Activated T-helper 9 cell treated with anti-CD3 and anti-CD28 coated beads, Interleukin-2, amount 50 U/mL, for 16 hours (primary cell): Measurements from ENCODE around the gene SCN7A.
"Not testable (repeated sequence)": the region's sequence is repeated elsewhere in the genome, so short reads cannot be mapped to it uniquely, and the experiment has no call there.

Experiments
- DNase-seq: peaks from one replicate; pipeline ENCODE4 v3.0.0-alpha.2; 2020; ENCODE audit warnings: low read depth

The SCN7A gene

GRCh38 chr2:166454006-166454595 lies 39.9 kb downstream of the SCN7A start:
- no peak for DNase-seq

- no peak for DNase-seq
These were observed 42.6 kb downstream of the SCN7A start for GRCh38 chr2:166451468-166451867.

DNA sequence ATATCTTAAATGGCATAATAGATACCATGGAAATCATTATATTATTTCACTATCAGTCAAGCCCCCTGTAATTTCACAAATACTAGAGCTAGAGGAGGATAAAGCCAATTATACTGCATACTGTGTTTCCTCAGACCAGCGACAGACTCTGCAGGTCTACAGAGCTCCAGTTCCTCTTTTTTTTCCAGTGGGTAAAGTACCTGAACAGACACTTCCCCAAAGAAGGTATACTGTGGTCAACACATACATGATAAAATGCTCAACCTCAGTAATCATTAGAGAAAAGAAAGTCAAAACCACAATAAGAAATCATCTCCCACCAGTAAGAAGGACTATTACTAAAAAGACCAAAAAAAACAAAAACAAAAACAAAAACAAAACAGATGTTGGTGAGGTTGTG lies 44.6 kb downstream of the SCN7A start:
- DNase-seq = no peak

- DNase-seq = no peak
These were observed 45.9 kb downstream of the SCN7A start for GRCh38 chr2:166448106-166448505.

- no peak for DNase-seq
These were observed 49.7 kb downstream of the SCN7A start for GRCh38 chr2:166444306-166444705.

- DNase-seq = no peak
These were observed 53.7 kb downstream of the SCN7A start for GRCh38 chr2:166440313-166440712.

GRCh38 chr2:166439078-166439477 lies 55.0 kb downstream of the SCN7A start:
- no peak for DNase-seq

GRCh38 chr2:166436976-166437375 lies 57.1 kb downstream of the SCN7A start:
- no peak for DNase-seq

DNA sequence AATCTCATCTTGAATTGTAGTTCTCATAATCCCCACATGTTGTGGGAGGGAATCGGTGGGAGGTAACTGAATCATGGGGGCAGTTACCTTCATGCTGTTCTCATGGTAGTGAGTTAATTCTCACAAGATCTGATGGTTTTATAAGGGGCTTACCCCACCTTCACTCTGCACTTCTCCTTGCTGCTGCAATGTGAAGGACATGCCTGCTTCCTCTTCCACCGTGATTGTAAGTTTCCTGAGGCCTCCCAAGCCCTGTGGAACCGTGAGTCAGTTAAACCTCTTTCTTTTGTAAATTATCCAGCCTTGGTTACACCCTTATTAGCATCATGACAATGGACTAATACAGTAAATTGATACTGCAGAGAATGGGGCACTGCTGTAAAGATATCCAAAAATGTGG lies 57.9 kb downstream of the SCN7A start:
- no peak for DNase-seq

GRCh38 chr2:166434491-166434890 lies 59.6 kb downstream of the SCN7A start:
- no peak for DNase-seq

GRCh38 chr2:166433457-166433856 lies 60.6 kb downstream of the SCN7A start:
- DNase-seq = no peak

- no peak for DNase-seq
These were observed 61.7 kb downstream of the SCN7A start for GRCh38 chr2:166432331-166432730.

- no peak for DNase-seq
These were observed 69.2 kb downstream of the SCN7A start for GRCh38 chr2:166424841-166425240.

DNA sequence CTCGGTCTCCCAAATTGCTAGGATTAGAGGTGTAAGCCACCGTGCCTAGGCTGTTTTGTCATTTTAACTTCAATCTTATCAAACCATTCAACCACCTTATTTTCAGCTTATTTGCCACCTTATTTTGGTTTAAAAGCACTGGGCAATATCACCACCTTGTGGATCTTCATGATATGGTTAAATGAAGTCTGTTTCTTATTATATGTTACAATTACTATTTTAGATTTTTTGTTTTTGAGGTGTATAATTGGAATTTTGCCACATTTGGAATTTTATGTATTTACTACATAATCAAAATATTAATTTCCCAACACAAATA lies 74.5 kb downstream of the SCN7A start:
- no peak for DNase-seq

- no peak for DNase-seq
These were observed 75.0 kb downstream of the SCN7A start for GRCh38 chr2:166418853-166419615.

- no peak for DNase-seq
These were observed 76.4 kb downstream of the SCN7A start for GRCh38 chr2:166417669-166418068.

DNA sequence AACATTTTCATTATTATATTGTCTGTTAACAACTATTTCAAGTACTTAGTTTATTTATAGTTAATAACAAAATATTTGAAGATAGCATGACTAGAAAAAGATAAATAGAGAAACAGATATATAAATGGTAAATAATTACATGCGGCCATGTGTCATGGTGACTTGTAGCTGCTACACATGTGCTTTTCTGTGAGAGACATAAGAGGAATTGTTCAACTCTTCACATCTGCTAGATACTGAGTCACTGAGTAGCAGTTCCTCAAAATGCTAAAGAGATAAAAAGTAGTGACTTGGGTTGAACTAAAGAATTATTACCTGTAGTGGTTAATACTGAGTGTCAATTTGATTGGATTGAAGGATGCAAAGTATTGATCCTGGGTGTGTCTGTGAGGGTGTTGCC lies 80.8 kb downstream of the SCN7A start:
- no peak for DNase-seq

- DNase-seq = no peak
These were observed 82.4 kb downstream of the SCN7A start for GRCh38 chr2:166411473-166412230.

DNA sequence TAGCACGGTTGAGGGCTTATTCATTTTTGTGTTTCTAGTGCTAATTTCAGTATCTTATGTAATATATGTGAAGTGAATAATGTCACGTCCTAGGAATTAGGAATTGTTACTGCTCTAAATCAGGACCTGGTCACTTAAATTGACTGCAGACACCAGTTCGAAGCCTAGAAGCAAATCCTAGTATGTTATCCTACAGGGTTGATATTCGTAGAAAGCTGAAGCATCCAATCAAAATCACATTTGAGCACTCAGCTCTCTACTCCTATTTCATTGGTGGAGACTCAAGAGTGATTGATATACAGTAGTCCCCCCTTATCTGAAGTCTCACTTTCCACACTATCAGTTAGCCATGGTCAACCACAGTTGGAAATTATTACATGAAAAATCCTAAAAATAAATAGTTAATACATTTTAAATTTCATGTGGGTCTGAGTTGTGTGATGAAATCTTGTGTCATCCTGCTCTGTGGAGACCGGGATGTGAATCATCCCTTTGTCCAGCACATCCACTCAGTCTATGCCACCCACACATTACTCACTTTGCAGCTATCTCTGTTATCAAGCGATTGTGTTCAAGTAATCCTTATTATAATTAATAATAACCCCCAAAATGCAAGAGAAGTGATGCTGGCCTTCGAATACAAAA lies 83.1 kb downstream of the SCN7A start:
- no peak for DNase-seq

DNA sequence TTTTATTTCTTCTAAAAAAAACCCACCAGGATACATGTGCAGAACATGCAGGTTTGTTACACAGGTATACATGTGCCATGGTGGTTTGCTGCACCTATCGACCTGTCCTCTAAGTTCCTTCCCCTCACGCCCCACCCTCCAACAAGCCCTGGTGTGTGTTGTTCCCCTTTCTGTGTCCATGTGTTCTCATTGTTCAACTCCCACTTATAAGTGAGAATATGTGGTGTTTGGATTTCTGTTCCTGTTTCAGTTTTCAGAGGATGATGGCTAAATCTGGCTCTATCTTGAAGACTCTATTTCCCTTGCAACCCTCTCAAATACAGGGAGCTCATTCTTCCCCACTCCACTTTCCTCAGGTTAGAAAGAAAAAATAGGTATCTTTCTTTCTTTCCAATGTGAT lies 86.3 kb downstream of the SCN7A start:
- not testable (repeated sequence) for DNase-seq

DNA sequence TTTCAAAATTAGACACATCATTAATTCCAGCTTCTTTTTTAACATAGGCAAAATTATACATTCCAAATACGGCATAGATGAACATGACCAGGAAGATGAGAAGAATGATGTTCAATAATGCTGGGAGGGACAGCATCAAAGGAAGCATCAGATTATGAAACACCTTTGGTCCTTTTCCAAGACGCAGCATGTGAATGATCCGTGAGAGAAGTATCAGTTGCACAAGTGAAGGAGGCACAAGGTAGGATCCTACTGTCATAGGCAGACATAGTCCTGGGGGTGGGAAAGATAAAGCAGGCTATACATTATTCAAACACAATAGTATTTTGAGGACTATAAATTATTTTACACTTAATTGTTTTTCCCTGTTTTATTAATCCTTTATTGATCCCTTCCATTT lies 87.7 kb downstream of the SCN7A start:
- no peak for DNase-seq

GRCh38 chr2:166405569-166405926 lies 88.5 kb downstream of the SCN7A start:
- DNase-seq = no peak
